Measurements from ENCODE around the gene HJV.

The HJV gene

DNA sequence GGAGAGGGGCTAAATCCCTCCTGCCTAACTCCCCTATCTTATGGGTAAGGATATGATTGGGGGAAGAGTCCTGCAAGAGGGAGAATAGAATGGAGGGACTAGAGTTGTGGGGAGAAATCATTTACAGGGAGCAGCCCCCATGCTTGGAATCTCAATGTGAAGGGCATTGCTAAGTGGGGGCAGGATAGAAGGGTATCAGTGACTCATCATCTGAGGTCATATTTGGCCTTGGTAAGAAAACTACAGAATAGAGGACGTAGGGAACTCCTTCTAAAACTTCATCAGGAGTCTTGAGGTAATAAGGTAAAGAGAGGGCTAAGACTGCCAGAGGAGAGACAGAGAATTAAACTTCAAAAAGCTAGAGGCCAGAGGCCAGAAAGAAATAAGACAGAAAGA is 487 bp downstream of the HJV start:
- no peak for DNase-seq (ENCODE audit: low read depth)

GRCh38 chr1:146020058-146021049 is 1.2 kb downstream of the HJV start:
- no peak for DNase-seq (ENCODE audit: low read depth)

DNA sequence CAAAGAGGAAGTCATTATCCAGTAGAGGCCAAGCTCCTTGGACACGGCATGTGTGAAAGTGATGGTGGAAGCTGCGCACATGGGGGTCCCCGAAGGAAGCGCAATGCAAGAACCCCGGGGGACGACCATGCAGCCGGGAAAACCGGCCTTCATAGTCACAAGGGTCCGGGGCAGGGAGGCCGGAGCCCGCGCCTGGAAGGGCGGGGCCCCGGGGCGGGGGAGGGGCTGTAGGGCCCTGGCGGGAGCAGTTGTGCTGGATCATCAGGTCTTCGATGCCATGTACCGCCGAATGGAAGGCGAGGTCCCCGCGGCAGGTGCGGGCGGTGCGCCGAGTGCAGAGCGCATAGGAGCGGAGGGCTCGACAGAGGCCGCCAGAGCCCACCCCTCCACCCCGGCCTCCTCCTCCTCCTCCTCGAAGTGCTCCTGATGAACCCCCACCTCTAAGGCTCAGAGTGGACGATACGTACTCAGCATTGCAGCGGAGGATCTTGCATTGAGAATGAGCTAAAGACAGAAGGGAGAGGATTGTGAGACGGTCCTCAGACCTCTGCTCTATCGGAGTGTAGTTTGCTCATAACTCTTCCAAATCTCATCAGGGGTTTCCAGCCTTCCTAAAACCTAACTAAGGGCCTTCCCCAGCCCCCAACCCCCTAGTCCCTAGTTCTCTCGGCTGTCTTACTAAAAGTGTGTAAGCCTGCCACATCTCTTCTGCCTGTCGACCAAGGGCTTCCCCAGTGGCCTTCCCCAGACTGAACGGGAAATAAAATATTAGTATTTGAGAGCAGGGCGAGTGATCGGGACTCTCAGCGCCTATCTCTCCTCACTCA is 2.1 kb downstream of the HJV start:
- no peak for DNase-seq (ENCODE audit: low read depth)

- no peak for DNase-seq (ENCODE audit: low read depth)
Observed at GRCh38 chr1:146016891-146017290, 4.6 kb downstream of the HJV start.

DNA sequence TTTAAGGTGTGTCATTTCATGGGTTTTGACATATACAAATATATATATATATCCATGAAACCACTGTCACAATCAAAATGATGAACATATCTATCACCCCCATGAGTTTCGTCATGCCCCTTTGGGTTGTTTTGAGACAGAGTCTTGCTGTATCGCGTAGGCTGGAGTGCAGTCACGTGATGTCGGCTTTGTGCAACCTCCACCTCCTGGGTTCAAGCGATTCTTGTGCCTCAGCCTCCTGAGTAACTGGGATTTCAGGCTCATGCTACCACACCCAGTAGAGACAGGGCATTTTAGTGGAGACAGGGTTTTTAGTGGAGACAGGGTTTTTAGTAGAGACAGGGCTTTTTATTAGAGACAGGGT is 8.0 kb downstream of the HJV start:
- DNase-seq (ENCODE audit: low read depth), result no peak

DNA sequence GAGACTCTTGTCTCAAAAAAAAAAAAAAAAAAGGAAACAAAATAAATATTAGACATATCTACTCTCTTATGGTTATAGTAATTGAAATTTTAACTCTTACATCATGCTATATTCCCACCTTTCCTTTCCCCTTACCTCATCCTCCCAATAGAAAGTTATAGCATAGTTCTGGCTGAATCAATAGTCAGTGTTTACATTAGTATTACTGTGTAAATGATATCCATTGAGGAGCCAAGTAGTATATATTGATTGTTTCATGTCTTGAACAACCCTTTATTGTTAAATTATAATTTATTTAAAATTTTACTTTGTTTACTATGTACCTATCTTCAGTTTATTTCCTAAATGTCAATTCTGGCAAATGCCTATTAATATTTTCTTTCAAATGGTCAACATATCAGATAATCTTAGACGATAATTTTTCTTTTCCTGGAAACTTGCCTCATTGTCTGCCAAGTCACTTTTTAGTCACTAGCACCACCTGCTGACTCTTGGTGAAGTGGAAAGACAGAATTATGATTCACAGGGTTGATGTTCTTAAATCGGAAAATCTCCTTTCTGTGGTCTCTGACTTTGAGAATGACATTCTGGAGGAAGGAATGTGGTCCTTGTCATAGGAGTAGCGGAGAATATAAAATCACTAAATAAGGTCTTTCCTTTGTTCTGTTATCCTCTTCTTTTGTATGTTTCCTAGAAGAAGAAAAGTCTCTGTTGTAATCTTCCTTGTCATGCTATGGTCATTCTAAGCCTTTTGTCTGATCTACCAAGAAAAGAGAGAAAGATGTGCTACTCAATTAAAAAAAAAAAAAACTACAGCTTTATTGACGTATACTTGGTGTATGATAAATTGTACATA is 8.6 kb downstream of the HJV start:
- no peak for DNase-seq (ENCODE audit: low read depth)

GRCh38 chr1:146010126-146010738 is 11.3 kb downstream of the HJV start:
- DNase-seq (ENCODE audit: low read depth), result no peak

- DNase-seq (ENCODE audit: low read depth), result no peak
Observed at GRCh38 chr1:146007489-146008133, 13.9 kb downstream of the HJV start.

GRCh38 chr1:146001709-146002108 is 19.8 kb downstream of the HJV start:
- DNase-seq (ENCODE audit: low read depth), result no peak

DNA sequence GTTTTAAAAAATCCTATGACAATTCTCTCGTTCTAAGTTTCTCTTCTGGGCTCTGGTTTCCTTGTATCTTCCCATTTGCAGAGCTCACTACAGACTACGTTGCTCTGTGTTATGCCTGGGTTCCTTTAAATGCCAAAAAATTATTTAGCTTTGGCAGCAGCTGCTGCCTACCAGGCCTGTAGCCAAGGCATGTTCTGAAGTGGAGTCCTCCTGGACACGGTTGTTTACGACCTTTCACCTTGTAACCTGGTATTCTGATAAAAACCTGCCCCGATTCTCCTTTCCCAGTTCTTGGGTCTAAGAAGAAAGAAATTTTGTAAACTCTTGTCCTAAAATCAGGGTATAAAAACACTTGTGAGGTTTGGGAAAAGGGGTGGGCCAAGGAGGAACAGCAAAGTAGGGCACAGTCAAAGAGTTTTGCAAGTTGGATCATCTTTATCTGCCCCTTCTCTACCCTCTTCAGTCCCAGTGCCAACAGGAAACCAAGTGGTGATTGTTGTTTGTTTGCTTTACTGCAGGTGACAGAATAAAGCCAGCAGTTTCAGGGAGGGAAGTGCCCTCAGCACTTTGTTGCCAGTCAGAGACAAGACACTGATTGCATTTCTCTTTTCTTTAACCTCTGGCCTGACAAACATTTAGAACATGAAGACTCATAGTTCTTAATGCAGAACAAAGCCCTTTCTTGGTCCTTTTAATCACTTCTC is 22.1 kb downstream of the HJV start:
- DNase-seq (ENCODE audit: low read depth), result no peak

- DNase-seq (ENCODE audit: low read depth), result no peak
Observed at GRCh38 chr1:145997718-145998023, 23.9 kb downstream of the HJV start.

DNA sequence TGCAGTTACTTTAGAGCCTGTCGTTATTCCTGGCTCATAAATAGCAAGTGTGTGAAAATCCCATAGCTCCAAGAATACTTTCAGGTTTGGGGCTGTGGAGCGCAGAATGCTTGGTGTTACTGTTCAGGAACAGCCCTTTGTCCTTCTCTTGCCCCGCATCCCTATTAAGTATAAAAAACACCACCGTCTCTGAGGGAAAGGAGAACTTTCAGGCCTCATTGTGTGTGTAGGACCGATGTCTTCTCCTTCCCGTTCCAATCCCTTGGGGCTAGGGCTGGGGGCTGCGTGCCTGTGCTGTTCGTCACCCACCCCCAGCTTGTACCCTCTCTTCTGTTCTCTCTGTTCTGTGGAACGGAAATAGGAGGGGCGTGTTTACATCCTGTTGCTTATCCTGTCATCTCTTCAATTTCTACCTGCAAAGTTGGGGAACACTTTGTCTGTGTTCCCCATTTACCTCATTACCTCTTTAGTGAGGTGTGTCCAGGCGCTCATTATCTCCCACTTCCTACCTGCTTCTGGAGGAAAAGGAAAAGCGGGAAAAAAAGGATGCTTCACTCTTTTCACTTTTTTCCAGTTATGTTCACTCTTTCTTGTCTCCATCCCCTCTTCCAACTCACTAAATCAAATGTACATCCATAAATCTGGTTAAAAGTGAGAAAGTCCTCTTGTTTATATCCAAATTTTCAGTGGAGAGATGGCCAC is 24.4 kb downstream of the HJV start:
- DNase-seq (ENCODE audit: low read depth), result no peak

DNA sequence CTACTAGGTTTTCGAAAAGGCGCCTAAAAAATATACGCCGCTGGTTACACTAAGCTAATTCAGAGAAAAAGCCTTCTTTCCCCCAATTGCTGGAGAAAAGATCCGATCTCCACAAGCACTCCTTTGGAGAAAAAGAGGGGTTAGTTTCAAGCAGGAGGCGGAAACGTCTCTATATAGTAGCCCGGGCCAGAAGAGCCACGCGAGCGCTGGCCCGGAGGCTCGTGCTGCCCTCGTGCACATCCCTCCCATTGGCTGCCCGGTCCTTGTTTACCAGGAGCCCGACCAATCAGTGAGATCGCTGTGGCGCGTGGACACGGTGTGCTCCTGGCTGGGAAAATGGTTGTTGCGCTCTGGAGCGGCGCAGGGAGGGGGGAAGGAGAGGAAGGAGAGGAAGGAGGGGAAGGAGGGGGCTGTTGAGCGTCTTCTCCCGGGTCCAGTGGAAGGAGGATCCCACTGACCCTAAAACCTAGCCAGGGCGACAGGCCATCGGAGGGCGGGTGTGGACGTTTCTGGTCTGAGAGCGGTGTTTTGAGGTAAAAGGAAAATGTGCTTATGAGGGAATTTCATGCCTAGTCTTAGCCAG is 25.0 kb downstream of the HJV start, which contains the start of gene TXNIP:
Gene TXNIP (minus strand): TSS at position 147 of the 583 bp plus-strand sequence. CDS start 313 bp downstream, outside the sequence.
- DNase-seq (ENCODE audit: low read depth), result peak; percentile 85

DNA sequence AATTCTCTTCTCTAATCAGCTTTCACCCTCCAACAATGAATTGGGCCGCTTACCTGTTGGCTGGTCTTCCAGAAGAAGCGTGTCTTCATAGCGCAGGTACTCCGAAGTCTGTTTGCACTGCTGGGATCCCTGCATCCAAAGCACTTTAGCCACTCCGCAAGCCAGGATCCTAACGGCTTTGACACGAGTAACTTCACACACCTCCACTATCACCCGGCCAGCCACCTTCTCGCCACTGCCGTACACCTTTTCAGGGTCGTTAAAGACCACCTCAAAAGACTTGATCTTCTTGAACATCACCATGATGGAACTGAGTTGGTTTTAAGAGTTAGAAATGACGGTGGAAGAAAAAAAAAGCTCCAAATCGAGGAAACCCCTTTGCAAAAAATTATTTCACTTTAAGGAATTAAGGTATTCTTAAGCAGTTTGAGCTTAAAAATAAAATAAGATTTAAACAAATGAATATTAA is 25.5 kb downstream of the HJV start:
- no peak for DNase-seq (ENCODE audit: low read depth)

GRCh38 chr1:145995148-145995881 is 26.2 kb downstream of the HJV start:
- no peak for DNase-seq (ENCODE audit: low read depth)

DNA sequence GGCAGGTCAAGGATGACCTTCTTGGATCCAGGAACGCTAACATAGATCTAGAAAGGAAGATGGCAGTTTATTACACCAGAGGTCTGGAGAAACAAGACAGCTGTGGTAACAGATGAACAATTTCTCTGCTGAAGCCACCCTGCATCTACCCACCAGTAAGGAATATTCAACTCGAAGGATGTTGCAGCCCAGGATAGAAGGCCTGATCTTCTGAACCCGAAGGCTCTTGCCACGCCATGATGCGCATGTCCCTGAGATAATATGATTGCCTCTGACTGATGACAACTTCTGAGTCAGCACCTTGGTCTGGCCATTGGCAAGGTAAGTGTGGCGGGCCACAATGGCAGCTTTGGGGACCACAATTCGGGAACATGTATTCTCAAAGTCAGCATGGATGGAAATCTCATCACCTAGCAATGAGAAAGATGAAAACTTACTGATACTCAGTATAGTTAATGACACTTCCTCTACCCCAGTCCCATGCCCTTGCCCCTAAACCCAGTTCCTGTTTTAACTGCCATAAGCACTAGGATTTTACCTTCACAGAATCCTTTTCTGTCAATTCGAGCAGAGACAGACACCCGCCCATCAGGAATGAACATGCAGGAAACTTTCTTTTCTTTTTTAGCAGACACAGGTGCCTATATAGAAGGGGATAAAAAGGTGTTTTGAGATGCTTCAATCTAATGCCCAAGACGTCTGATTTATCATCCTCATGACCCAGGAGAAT is 27.0 kb downstream of the HJV start:
- no peak for DNase-seq (ENCODE audit: low read depth)

DNA sequence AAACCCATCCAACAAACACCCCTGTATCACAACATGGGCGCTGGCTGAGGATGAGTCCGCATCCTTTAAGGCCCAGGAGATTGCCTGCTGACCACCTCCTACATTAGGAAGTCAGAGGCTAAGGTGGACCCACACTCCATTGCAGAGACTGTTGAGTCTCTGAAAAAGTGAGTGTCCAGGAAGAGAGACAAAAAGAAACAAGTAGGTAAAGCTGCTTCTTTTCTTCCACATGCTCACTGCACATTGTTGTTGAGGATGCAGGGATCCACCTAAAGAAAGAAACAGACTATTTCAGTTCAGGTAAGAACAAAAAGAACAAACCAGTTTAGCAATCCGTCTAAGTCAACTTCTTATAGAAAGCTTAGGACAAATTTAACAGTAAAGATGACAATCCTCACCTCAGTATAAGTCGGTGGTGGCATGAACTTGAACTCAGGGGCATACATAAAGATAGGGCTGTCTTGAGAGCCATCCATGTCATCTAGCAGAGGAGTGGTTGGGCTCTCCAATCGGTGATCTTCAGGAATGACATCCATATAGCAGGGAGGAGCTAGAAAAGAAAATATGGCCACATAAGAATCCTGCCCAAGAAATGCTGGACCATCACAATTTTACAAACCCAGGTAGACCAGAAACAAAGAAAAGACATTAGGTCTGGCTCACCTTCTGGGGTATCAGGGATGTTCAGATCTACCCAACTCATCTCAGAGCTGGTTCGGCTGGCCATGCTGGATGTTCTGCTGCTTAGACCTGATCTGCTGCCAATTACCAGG is 27.7 kb downstream of the HJV start:
- no peak for DNase-seq (ENCODE audit: low read depth)
